Natural killer cell (primary cell): Measurements from ENCODE around the gene FZD1. TPM values are rescaled to one million over a fixed set of nuclear protein-coding genes. Genes with fewer than 3 reads are reported as not detected.

Experiments used
- ATAC-seq, 3 donors: fragments of 150-1000 bp in 2 of 3; fragments of 200-7000 bp in 1 of 3; cut with Tn5 transposase; 1 replicate in 1 of 3; 2 replicates in 2 of 3; pipeline ENCODE4 v1.10.0; 2021; ENCODE audit warnings: mild to moderate bottlenecking in 2 of 3, moderate library complexity in 2 of 3
- DNase-seq, 2 donors: peaks; one replicate each; pipeline versions ENCODE4 v3.0.0 to v3.0.0-alpha.2; 2013 to 2021; ENCODE audit warnings: mixed read lengths in 1 of 2
- H3K27ac ChIP-seq: one replicate; pipeline ENCODE4 v1.5.1; 2013; ENCODE audit warnings: mild to moderate bottlenecking, low read length
- H3K27me3 ChIP-seq: one replicate; pipeline ENCODE4 v1.6.1; 2013; ENCODE audit warnings: low read length; ENCODE audit not compliant: control insufficient read depth, insufficient read depth
- H3K36me3 ChIP-seq: one replicate; pipeline ENCODE4 v1.6.1; 2013; ENCODE audit warnings: low read length; ENCODE audit not compliant: control insufficient read depth, insufficient read depth
- H3K4me1 ChIP-seq: one replicate; pipeline ENCODE4 v1.6.1; 2013; ENCODE audit warnings: low read length; ENCODE audit not compliant: control insufficient read depth, insufficient read depth
- H3K4me3 ChIP-seq: one replicate; pipeline ENCODE4 v1.5.1; 2013; ENCODE audit warnings: low read length
- H3K9me3 ChIP-seq: one replicate; pipeline ENCODE4 v1.6.1; 2013; ENCODE audit warnings: low read length; ENCODE audit not compliant: control insufficient read depth, insufficient read depth
- H3K27ac Mint-ChIP-seq, 2 donors: one replicate each; pipeline ENCODE4 v1.8.0; 2022; ENCODE audit warnings: mild to moderate bottlenecking in 2 of 2, mixed read lengths in 2 of 2, moderate library complexity in 1 of 2
- H3K27me3 Mint-ChIP-seq, 2 donors: one replicate each; pipeline ENCODE4 v1.8.0; 2022; ENCODE audit warnings: low read depth in 2 of 2, mixed read lengths in 2 of 2
- H3K36me3 Mint-ChIP-seq: one replicate; pipeline ENCODE4 v1.8.0; 2022; ENCODE audit warnings: mixed read lengths
- H3K4me1 Mint-ChIP-seq, 2 donors: one replicate each; pipeline ENCODE4 v1.8.0; 2022; ENCODE audit warnings: mixed read lengths in 2 of 2
- H3K4me3 Mint-ChIP-seq: one replicate; pipeline ENCODE4 v1.8.0; 2022; ENCODE audit warnings: mild to moderate bottlenecking, moderate library complexity, mixed read lengths
- H3K9me3 Mint-ChIP-seq, 2 donors: one replicate each; pipeline ENCODE4 v1.8.0; 2022; ENCODE audit warnings: mixed read lengths in 2 of 2
- WGBS: methylation state at CpG from one replicate; pipeline ENCODE4 v1.1.7; 2013; ENCODE audit warnings: missing lambda C conversion rate; ENCODE audit not compliant: insufficient coverage; 5-methylcytosine and 5-hydroxymethylcytosine counted together
- intact Hi-C: fragments of 100-400 bp; cut with micrococcal nuclease; formaldehyde crosslinking; loops from one replicate; pipeline ENCODE4 v1.14.2; 2022
- total RNA-seq, 4 donors: library from RNA; stranded (reverse); fragments of 120-200 nt in 1 of 4; gene quantifications; one replicate each; pipeline versions ENCODE4 v1.2.3 to v1.2.4, GENCODE V29; 2013 to 2022
- TF ChIP-seq, protein P1 (sequence below): fragments of 200-600 bp; IDR thresholded peaks from one replicate; pipeline ENCODE4 v1.8.0; 2022; ENCODE audit warnings: antibody characterized with exemption

FZD1 gene
- total RNA-seq, 3 donors from 2014 or later (not counting 1 experiment from before 2014, with no cell fraction given), result 0.14 to 0.80 (median 0.65) TPM

DNA sequence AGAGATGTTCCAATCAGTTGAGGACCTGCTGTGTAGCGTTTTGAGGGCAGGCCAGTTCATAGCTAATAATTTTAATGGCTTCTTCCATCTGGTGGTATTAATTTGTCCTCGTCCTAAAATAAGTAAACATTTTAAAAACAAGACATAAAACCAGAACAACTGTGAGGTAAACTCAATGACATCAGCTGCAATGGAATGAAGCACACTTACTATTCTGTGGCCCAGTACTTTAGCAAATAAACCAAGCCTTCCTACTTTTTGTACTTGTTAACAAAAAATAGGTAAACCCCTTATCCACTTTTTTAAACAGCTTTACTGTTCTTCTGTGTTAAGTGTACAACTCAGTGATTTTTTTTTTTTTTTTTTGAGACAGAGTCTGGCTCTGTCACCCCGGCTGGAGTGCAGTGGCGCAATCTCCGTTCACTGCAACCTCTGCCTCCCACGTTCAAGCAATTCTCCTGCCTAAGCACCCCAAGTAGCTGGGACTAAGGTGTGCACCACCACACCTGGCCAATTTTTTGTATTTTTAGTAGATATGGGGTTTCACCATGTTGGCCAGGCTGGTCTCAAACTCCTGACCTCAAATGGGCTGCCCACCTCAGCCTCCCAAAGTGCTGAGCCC is 28.9 kb upstream of the FZD1 start:
- intact Hi-C loops, result no loop called here
- H3K4me1 Mint-ChIP-seq, result no peaks in the 10 kb centered on the region

DNA sequence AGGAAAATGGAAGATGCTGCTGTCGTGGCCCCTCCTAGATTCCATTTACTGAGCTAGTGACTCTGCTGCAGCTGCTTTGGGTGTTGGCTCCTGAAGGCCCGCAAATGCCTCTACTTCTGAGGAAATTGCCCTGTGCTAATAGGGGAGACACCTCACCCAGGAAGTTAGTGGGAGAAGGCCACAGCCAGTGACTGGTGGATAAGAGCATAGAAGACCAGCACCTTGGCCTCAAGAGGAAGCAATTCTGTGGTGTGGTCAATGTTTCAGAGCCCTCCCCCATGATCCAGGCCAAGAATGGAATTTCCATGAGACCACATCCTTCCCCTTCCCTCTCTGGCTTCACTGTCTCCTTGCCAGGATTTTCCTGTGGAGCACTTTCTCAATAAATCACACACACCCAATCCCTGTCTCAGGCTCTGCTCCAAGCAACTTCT is 25.0 kb upstream of the FZD1 start:
- TF ChIP-seq, protein P1, sequence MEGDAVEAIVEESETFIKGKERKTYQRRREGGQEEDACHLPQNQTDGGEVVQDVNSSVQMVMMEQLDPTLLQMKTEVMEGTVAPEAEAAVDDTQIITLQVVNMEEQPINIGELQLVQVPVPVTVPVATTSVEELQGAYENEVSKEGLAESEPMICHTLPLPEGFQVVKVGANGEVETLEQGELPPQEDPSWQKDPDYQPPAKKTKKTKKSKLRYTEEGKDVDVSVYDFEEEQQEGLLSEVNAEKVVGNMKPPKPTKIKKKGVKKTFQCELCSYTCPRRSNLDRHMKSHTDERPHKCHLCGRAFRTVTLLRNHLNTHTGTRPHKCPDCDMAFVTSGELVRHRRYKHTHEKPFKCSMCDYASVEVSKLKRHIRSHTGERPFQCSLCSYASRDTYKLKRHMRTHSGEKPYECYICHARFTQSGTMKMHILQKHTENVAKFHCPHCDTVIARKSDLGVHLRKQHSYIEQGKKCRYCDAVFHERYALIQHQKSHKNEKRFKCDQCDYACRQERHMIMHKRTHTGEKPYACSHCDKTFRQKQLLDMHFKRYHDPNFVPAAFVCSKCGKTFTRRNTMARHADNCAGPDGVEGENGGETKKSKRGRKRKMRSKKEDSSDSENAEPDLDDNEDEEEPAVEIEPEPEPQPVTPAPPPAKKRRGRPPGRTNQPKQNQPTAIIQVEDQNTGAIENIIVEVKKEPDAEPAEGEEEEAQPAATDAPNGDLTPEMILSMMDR, result no peak
- Histone ChIP-seq H3K4me1 (no peaks in the 10 kb centered on the region), H3K9me3 (no peaks in the 10 kb centered on the region), H3K27ac (no peak overlapping the region), H3K4me3 (no peak overlapping the region), H3K27me3 (no peaks in the 10 kb centered on the region), H3K36me3 (no peaks in the 10 kb centered on the region)
- H3K27ac Mint-ChIP-seq, result no peak overlapping the region
- ATAC-seq (no peak), DNase-seq (no peak)
- H3K4me1 Mint-ChIP-seq, result no peaks in the 10 kb centered on the region
- intact Hi-C loops, result no loop called here
- H3K27me3 Mint-ChIP-seq, result no peaks in the 10 kb centered on the region
- H3K36me3 Mint-ChIP-seq, result no peaks in the 10 kb centered on the region
- H3K4me3 Mint-ChIP-seq, result no peak overlapping the region
- H3K9me3 Mint-ChIP-seq, result no peaks in the 10 kb centered on the region
- 73% methylated on average over 2 of the region's 2 CpGs for WGBS

More for the DNA sequence above, 28.9 kb upstream of the FZD1 start:
- Histone ChIP-seq H3K27me3 (no peaks in the 10 kb centered on the region), H3K27ac (no peak overlapping the region), H3K9me3 (no peaks in the 10 kb centered on the region), H3K36me3 (no peaks in the 10 kb centered on the region), H3K4me1 (no peaks in the 10 kb centered on the region), H3K4me3 (no peak overlapping the region)
- DNase-seq (no peak), ATAC-seq (no peak)
- 85% methylated on average over 6 of the region's 6 CpGs for WGBS
- H3K27ac Mint-ChIP-seq, result no peak overlapping the region
- peaks cover 0 to 2% of the 10 kb centered on the region in 2 donors for H3K9me3 Mint-ChIP-seq
- TF ChIP-seq, protein P1, result no peak
- H3K27me3 Mint-ChIP-seq, result no peaks in the 10 kb centered on the region
- no peaks in the 10 kb centered on the region for H3K36me3 Mint-ChIP-seq
- no peak overlapping the region for H3K4me3 Mint-ChIP-seq

DNA sequence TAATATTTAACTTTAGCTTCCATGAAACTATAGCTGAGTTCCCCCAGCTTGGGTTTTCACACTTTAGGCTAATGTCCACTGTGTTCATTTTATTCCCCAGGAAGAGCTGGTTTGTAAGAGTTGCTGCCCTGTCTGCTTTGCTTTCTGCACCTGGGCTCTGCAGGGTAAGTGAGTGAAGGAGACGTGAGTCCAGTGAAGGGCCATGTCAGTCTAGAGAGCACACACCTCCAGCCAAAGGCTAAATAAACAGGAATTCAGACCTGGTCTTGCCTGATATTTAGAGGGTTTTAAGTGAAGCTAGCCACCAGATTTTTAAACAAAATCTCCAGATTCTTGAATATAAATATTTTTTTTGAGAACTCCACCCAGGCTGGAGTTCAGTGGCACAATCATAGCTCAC is 24.5 kb upstream of the FZD1 start:
- no peaks in the 10 kb centered on the region for H3K27me3 ChIP-seq
- H3K27ac ChIP-seq, result no peak overlapping the region
- Mint-ChIP-seq H3K9me3 (no peaks in the 10 kb centered on the region), H3K27ac (no peak overlapping the region), H3K36me3 (no peaks in the 10 kb centered on the region), H3K4me3 (no peak overlapping the region), H3K27me3 (no peaks in the 10 kb centered on the region), H3K4me1 (no peaks in the 10 kb centered on the region)
- 100% methylated on average over 1 of the region's 1 CpG for WGBS
- ATAC-seq (no peak), DNase-seq (no peak)
- TF ChIP-seq, protein P1, result no peak
- no peaks in the 10 kb centered on the region for H3K9me3 ChIP-seq
- no peak overlapping the region for H3K4me3 ChIP-seq
- no peaks in the 10 kb centered on the region for H3K36me3 ChIP-seq
- no peaks in the 10 kb centered on the region for H3K4me1 ChIP-seq
- intact Hi-C loops, result no loop called here

DNA sequence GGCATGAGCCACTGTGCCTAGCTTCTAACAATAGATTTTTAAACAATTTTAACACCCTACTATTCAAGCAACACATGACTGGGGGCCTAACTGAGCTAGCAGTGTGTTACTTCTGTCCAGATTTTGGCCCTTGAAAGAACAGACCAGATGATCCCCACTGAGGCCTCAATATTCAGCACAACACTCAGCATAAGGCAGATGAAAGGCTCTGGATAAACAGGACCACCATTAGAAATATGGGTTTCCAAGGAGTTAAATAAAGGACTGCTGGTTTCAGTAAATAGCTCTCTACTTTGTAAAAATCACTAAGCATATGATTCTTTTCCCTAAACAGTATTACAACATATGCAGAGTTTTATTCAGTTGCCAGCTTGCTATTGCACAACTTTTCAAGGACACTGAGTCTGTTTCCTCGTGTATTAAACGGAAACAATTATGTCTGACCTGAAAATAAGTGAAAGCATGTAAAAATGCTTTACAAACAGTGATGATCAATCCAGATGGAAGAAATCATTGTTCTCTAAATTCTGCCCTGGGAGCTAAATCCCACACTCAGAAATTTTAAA is 23.8 kb upstream of the FZD1 start:
- H3K4me1 Mint-ChIP-seq, result no peaks in the 10 kb centered on the region
- TF ChIP-seq, protein P1, result no peak
- Histone ChIP-seq H3K9me3 (no peaks in the 10 kb centered on the region), H3K27ac (no peak overlapping the region), H3K27me3 (no peaks in the 10 kb centered on the region), H3K36me3 (no peaks in the 10 kb centered on the region), H3K4me1 (no peaks in the 10 kb centered on the region), H3K4me3 (no peak overlapping the region)
- no peaks in the 10 kb centered on the region for H3K27me3 Mint-ChIP-seq
- no peaks in the 10 kb centered on the region for H3K9me3 Mint-ChIP-seq
- no peak overlapping the region for H3K27ac Mint-ChIP-seq
- WGBS, result 75% methylated on average over 2 of the region's 2 CpGs
- intact Hi-C loops, result no loop called here
- no peak overlapping the region for H3K4me3 Mint-ChIP-seq
- H3K36me3 Mint-ChIP-seq, result no peaks in the 10 kb centered on the region
- DNase-seq (no peak), ATAC-seq (no peak)
